Measurements from ENCODE around the gene S100PBP.

- no peak for TF ChIP-seq CTCF (IDR thresholded peaks at IDR 0.05 in 2 of 3, conservative IDR thresholded peaks at IDR 0.05 in 1 of 3; ENCODE audit: insufficient read depth in 2 of 3, low read depth in 1 of 3, low read length in 3 of 3)
- TF ChIP-seq FOXJ3 (CRISPR knock-in tag; IDR thresholded peaks at IDR 0.05) = no peak
- TF ChIP-seq E2F8 (IDR thresholded peaks at IDR 0.05; ENCODE audit: low read depth, partially characterized antibody) = no peak
- TF ChIP-seq POLR2AphosphoS5 (IDR thresholded peaks at IDR 0.05; ENCODE audit: control insufficient read depth, insufficient read depth, low read depth, low read length) = no peak
- TF ChIP-seq ZFP36 (IDR thresholded peaks at IDR 0.05; ENCODE audit: low read depth, low read length, partially characterized antibody) = no peak
- no peak for TF ChIP-seq MAFF (IDR thresholded peaks at IDR 0.05; ENCODE audit: low read length)
- TF ChIP-seq SREBF2 (CRISPR knock-in tag; IDR thresholded peaks at IDR 0.05) = no peak
Observed at GRCh38 chr1:32830092-32830852, 12.8 kb downstream of the S100PBP start.

Measured in K562 (cell line).